Measurements from ENCODE around the gene TRABD2B. TPM values are rescaled to one million over a fixed set of nuclear protein-coding genes. Genes with fewer than 3 reads are reported as not detected.

TRABD2B gene
- total RNA-seq, 4 donors from 2014 or later = 0.05 to 0.15 (median 0.12) TPM

DNA sequence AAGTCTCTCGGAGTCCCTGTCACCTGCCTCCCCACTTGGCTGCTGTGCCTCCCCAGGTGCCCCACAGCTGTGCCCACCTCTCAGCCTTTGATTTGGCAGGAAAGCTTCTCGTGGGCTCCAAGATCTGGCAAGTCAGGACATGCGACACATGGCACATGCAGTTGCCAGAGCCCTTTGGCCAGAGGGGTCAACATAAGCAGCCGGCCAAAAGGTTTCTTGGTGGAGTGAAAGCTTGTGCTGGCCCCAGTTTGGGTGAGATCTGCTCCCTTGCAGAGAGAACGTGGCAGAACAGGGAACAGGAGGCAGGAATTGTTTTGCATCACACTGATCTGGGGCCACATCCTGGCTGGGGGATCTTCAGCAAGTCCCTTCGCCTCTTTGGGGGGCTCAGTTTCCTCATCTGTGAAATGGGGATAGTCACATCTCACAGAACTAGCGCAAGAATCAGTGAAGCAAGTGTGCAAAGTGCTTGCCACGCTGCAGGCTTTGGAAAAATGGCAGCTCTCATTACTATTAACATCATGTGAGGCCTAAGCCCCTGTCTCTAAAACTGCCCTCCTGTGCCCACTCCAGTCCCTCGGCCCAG lies 232.6 kb downstream of the TRABD2B start:
- no peak for ATAC-seq
- TF ChIP-seq, protein P1, sequence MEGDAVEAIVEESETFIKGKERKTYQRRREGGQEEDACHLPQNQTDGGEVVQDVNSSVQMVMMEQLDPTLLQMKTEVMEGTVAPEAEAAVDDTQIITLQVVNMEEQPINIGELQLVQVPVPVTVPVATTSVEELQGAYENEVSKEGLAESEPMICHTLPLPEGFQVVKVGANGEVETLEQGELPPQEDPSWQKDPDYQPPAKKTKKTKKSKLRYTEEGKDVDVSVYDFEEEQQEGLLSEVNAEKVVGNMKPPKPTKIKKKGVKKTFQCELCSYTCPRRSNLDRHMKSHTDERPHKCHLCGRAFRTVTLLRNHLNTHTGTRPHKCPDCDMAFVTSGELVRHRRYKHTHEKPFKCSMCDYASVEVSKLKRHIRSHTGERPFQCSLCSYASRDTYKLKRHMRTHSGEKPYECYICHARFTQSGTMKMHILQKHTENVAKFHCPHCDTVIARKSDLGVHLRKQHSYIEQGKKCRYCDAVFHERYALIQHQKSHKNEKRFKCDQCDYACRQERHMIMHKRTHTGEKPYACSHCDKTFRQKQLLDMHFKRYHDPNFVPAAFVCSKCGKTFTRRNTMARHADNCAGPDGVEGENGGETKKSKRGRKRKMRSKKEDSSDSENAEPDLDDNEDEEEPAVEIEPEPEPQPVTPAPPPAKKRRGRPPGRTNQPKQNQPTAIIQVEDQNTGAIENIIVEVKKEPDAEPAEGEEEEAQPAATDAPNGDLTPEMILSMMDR (IDR thresholded peaks at IDR 0.05 in 4 of 5, conservative IDR thresholded peaks at IDR 0.05 in 1 of 5) = no peak
- TF ChIP-seq POLR2A (IDR thresholded peaks at IDR 0.05) = no peak
- Histone ChIP-seq H3K27ac (no peak overlapping the region), H3K4me1 (no peaks in the 10 kb centered on the region), H3K9me3 (no peaks in the 10 kb centered on the region), H3K27me3 (no peaks in the 10 kb centered on the region), H3K36me3 (no peaks in the 10 kb centered on the region), H3K4me3 (no peak overlapping the region)
- in situ Hi-C loops (cut with MboI; ENCODE audit: low sequenced_read_pairs in 4 of 4) (no loop called here), intact Hi-C loops (cut with DNase I; ENCODE audit: low total_unique reads) (no loop called here)
- no peak for DNase-seq

DNA sequence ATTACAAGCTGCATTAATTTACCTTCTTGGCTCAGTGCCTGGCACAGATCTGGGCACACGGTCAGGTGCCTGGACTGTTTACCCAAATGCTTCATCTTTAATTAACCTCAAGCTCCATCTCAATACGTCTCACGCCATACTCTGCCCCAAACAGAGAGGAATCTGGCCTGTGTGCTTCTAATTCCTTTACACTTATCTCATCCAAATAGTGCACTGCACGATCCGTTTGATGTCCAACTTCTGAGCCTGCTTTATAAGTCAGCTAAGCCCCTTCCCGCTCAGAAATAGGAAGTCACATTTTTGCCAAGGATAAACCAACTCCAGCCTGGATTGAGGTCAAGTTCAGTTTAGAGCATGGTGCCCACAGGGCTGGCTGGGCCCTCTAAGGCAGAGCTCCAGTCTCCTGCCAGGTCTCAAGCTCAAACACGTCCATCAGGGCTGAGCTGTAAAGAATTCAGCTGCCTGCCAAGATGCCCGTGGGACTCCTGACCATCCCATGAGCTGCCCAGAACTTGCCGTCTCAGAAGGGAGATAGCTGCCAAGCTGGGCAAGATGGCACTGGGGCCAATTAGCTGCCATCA lies 233.5 kb downstream of the TRABD2B start:
- H3K4me3 ChIP-seq = no peak overlapping the region
- no peak for TF ChIP-seq POLR2A (IDR thresholded peaks at IDR 0.05)
- TF ChIP-seq, protein P1 (IDR thresholded peaks at IDR 0.05 in 4 of 5, conservative IDR thresholded peaks at IDR 0.05 in 1 of 5) = no peak
- ATAC-seq = no peak
- no peak overlapping the region for H3K27ac ChIP-seq
- no peaks in the 10 kb centered on the region for H3K4me1 ChIP-seq
- in situ Hi-C loops (cut with MboI; ENCODE audit: low sequenced_read_pairs in 4 of 4) (no loop called here), intact Hi-C loops (cut with DNase I; ENCODE audit: low total_unique reads) (no loop called here)
- H3K27me3 ChIP-seq = no peaks in the 10 kb centered on the region
- no peaks in the 10 kb centered on the region for H3K9me3 ChIP-seq
- DNase-seq = no peak
- H3K36me3 ChIP-seq = no peaks in the 10 kb centered on the region

DNA sequence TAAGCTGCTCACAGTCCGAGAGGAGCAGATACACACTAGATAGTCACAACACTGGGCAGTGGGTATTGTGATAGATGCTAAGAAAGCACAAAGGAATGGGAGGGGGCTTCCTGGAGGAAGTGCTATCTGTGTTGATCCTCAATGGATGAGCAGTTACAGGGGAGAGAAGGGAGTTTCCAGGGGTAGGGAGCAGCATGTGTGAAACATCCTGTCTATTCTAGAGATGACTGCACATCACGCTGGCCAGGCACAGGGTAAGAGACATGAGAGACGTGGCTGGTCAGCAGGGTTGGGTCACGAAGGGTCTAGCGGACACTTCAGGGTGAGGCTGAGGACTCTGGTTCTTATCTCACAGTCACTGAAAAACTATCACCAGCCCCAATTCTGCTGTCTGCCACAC lies 235.2 kb downstream of the TRABD2B start:
- no peak for DNase-seq
- Histone ChIP-seq H3K36me3 (no peaks in the 10 kb centered on the region), H3K4me3 (no peak overlapping the region), H3K27ac (no peak overlapping the region), H3K9me3 (no peaks in the 10 kb centered on the region), H3K27me3 (no peaks in the 10 kb centered on the region), H3K4me1 (no peaks in the 10 kb centered on the region)
- no peak for TF ChIP-seq POLR2A (IDR thresholded peaks at IDR 0.05)
- TF ChIP-seq, protein P1 (IDR thresholded peaks at IDR 0.05 in 4 of 5, conservative IDR thresholded peaks at IDR 0.05 in 1 of 5) = no peak
- in situ Hi-C loops (cut with MboI; ENCODE audit: low sequenced_read_pairs in 4 of 4) (no loop called here), intact Hi-C loops (cut with DNase I; ENCODE audit: low total_unique reads) (no loop called here)
- ATAC-seq = no peak

DNA sequence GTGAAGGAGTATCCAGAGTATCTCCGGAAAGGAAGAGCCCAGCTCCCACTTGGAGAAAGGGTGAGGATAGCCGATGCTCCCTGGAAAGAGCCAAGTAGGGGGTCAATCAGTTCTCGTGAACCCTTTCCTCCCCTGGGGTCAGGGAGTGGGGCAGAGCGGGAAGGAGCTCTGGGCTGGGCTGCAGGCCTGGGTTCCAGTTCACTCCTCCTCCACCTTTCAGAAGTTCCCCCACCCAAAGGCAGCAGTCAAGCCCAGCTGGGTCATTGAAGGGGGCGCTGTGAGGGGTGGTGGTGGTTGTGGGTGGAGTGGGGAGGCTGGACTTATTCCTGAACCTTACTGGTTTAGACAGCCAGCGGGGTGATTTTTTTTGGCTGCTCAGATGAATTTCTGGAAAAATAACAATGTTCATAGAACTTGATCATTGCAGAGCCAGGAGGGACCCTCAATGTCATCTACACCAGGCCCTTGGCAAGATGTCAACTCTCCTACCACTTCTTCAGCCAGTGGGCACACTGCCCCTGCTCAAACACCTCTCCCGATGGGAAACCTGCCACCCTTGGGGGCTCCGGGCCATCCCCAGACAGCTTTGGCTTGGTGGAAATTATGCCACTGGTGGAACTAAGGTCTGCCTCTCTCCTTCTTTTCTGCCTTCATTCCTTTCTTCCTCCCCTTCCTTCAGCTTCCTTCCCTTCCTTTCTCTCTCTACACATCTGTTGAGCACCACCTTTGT lies 235.8 kb downstream of the TRABD2B start:
- Histone ChIP-seq H3K27ac (no peak overlapping the region), H3K4me1 (no peaks in the 10 kb centered on the region), H3K36me3 (no peaks in the 10 kb centered on the region), H3K4me3 (no peak overlapping the region), H3K9me3 (no peaks in the 10 kb centered on the region), H3K27me3 (no peaks in the 10 kb centered on the region)
- intact Hi-C loops (cut with DNase I; ENCODE audit: low total_unique reads) = no loop called here
- ATAC-seq = no peak
- in situ Hi-C loops (cut with MboI; ENCODE audit: low sequenced_read_pairs in 4 of 4) = no loop called here
- TF ChIP-seq, protein P1 (IDR thresholded peaks at IDR 0.05 in 4 of 5, conservative IDR thresholded peaks at IDR 0.05 in 1 of 5) = no peak
- no peak for TF ChIP-seq POLR2A (IDR thresholded peaks at IDR 0.05)
- no peak for DNase-seq
